ENCODE data around the gene CISD2.
"Not testable (repeated sequence)": the region's sequence is repeated elsewhere in the genome, so short reads cannot be mapped to it uniquely, and the experiment has no call there.

Gene CISD2

GRCh38 chr4:102935716-102936115 is 66.9 kb downstream of the CISD2 start:
- no peak for DNase-seq

- DNase-seq, result not testable (repeated sequence)
These were observed 69.3 kb downstream of the CISD2 start for GRCh38 chr4:102938063-102938462.

Measured in activated CD8-positive, alpha-beta memory T cell treated with anti-CD3 and anti-CD28 coated beads, Interleukin-2, amount 50 U/mL, for 4 hours (primary cell).